ENCODE measurements around the gene CDH2.

The CDH2 gene

GRCh38 chr18:28164771-28165483 is 12.0 kb downstream of the CDH2 start:
- no peak for TF ChIP-seq CTCF (IDR thresholded peaks at IDR 0.05)

GRCh38 chr18:28163201-28163775 is 13.6 kb downstream of the CDH2 start:
- TF ChIP-seq CTCF (IDR thresholded peaks at IDR 0.05), result no peak

DNA sequence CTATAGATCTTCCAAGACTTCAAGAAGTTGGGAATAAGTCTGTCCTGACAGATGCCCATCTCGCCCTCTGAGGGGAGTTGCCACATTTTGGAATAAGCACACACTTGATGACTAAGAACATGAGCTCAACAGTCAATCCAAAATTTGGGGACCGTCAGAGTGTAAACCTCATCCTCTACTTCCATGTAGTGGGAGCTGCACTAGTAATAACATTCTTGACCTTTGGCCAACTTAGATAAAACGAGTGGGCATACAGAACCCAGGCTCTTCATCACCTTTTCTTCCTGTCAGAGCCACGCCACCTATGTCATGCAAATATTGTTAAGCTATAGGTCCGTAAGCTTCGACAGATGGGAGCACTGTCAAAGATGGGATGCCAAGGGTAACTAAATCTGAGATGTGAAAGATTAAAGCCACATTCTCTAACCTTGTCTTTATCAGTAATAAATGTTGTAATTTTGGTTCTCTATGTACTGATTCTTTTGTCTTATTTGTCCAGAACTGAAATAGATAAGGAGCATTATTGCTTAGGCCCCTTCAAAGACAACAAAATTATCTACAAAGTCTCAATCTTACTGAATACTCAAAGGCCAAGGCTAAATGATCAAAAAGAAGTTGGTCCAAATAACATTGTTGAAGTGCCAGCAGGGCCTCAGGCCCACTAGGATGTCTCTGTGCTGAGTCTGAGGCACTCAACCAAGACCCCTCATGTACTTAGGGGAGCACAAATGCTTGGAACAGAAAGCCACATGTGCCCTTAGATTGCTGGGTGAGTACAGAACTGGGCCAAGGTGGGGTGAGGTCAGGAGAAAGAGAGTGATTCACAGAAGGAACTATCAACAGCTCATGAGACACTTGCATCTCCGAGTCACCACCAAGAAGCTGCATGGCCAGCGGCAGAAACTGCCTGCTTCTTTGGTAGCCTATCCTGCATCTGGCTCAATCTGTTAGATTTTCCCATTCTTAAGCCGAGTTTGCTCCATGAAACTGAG is 15.0 kb downstream of the CDH2 start:
- no peak for TF ChIP-seq CTCF (IDR thresholded peaks at IDR 0.05)

DNA sequence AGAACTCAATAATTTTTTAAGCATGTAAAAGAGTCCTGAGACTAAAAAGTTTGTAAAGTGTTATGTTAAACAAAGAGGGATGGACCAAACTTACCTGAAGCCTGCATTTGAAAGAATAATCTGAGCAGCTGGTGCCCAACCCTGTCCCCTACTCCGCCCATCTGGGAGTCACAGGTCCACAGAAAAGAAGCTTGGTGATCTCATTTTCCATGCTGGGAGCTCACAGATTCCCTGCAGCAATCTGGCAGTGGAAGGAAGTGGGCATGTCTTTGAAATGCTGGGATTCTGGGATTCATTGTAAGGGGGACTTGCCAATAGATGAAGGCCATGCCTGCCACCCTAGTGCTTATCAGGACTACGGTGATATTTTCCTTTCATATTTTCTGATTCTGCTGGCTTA is 17.9 kb downstream of the CDH2 start:
- no peak for TF ChIP-seq CTCF (IDR thresholded peaks at IDR 0.05)

- no peak for TF ChIP-seq CTCF (IDR thresholded peaks at IDR 0.05)
Observed at GRCh38 chr18:28158083-28158581, 18.8 kb downstream of the CDH2 start.

GRCh38 chr18:28153485-28154065 is 23.4 kb downstream of the CDH2 start:
- TF ChIP-seq CTCF (IDR thresholded peaks at IDR 0.05), result no peak

DNA sequence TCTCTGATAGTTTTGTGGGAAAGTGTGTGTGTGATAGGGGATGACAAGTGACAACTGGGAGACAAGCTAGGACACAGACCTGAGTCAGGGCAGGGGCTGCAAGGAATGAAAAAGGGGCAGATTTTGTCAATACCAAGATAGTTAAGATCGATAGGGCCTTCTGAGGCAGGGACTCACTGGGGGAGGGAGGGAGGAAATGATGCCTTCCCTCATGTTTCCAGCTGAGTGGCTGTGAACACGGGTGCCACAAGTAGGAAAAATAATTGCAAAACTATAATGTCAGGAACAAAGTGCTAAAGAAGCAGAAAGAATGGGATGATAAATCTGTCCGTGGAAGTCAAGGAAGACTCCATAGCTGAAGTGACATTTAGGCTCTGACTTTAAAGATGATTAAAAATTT is 24.2 kb downstream of the CDH2 start:
- no peak for TF ChIP-seq CTCF (IDR thresholded peaks at IDR 0.05)

Measured in LNCAP (cell line).